Measurements from ENCODE around the gene RHCE.
"Not testable (repeated sequence)": the region's sequence is repeated elsewhere in the genome, so short reads cannot be mapped to it uniquely, and the experiment has no call there.

RHCE gene

DNA sequence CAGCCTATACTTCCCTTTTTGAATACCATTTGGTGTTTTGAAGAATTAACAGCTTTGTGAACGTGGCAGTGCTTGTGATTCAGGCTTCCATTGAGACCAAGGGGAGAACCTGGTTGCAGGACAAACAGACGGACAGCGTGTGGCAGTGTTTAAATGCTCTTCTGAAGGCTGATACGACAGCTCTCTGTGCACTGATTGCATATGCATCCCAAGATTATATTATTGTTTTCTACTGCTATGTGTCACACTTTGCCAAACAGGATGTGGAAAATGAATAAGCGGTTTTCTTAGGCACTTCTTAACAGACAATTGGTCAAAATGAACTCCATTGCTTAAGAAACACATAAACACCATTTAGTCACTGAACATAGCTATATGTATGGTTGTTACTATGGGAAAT is 90.7 kb downstream of the RHCE start:
- H3K4me3 ChIP-seq (ENCODE audit: low read length); H3K9ac ChIP-seq (ENCODE audit: low read length); H3K9me3 ChIP-seq (ENCODE audit: control insufficient read depth, low read depth, low read length); H3K36me3 ChIP-seq (ENCODE audit: control insufficient read depth, low read depth, low read length); H3K27ac ChIP-seq (ENCODE audit: low read length); H3K27me3 ChIP-seq (ENCODE audit: control insufficient read depth, insufficient read depth, low read length); H3K4me1 ChIP-seq (ENCODE audit: control insufficient read depth, low read depth, low read length): not testable (repeated sequence)

DNA sequence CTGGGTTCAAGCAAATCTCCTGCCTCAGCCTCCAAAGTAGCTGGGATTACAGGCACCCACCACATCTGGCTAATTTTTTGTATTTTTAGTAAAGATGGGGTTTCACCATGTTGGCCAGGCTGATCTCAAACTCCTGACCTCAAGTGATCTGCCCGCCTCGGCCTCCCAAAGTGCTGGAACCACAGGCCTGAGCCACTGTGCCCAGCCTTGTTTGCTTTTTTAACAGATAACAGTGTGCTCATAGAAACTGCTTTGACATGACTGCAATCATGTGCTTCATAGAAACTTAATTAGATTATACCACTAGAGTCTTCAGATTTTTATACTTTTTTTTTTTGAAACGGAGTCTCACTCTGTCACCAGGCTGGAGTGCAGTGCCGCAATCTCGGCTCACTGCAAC is 91.3 kb downstream of the RHCE start:
- H3K4me1 ChIP-seq (ENCODE audit: control insufficient read depth, low read depth, low read length); H3K9me3 ChIP-seq (ENCODE audit: control insufficient read depth, low read depth, low read length); H3K27ac ChIP-seq (ENCODE audit: low read length); H3K4me3 ChIP-seq (ENCODE audit: low read length); H3K9ac ChIP-seq (ENCODE audit: low read length); H3K27me3 ChIP-seq (ENCODE audit: control insufficient read depth, insufficient read depth, low read length); H3K36me3 ChIP-seq (ENCODE audit: control insufficient read depth, low read depth, low read length): not testable (repeated sequence)

DNA sequence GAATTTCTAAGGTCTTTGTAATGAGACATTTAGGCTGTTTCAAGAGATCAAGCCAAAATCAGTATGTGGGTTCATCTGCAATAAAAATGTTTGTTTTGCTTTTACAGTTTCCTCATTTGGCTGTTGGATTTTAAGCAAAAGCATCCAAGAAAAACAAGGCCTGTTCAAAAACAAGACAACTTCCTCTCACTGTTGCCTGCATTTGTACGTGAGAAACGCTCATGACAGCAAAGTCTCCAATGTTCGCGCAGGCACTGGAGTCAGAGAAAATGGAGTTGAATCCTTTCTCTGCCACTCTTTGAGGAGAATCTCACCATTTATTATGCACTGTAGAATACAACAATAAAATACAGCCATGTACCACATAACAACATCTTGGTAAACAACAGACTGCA is 91.8 kb downstream of the RHCE start:
- not testable (repeated sequence) for H3K9ac ChIP-seq (ENCODE audit: low read length); H3K36me3 ChIP-seq (ENCODE audit: control insufficient read depth, low read depth, low read length); H3K4me3 ChIP-seq (ENCODE audit: low read length)

GRCh38 chr1:25327864-25328790 is 92.5 kb downstream of the RHCE start:
- H3K4me3 ChIP-seq (ENCODE audit: low read length); H3K36me3 ChIP-seq (ENCODE audit: control insufficient read depth, low read depth, low read length); H3K9me3 ChIP-seq (ENCODE audit: control insufficient read depth, low read depth, low read length); H3K9ac ChIP-seq (ENCODE audit: low read length); H3K4me1 ChIP-seq (ENCODE audit: control insufficient read depth, low read depth, low read length); H3K27ac ChIP-seq (ENCODE audit: low read length); H3K27me3 ChIP-seq (ENCODE audit: control insufficient read depth, insufficient read depth, low read length): not testable (repeated sequence)

More for the DNA sequence above, 91.8 kb downstream of the RHCE start:
- H3K4me1 ChIP-seq (ENCODE audit: control insufficient read depth, low read depth, low read length); H3K27me3 ChIP-seq (ENCODE audit: control insufficient read depth, insufficient read depth, low read length); H3K9me3 ChIP-seq (ENCODE audit: control insufficient read depth, low read depth, low read length); H3K27ac ChIP-seq (ENCODE audit: low read length): not testable (repeated sequence)

DNA sequence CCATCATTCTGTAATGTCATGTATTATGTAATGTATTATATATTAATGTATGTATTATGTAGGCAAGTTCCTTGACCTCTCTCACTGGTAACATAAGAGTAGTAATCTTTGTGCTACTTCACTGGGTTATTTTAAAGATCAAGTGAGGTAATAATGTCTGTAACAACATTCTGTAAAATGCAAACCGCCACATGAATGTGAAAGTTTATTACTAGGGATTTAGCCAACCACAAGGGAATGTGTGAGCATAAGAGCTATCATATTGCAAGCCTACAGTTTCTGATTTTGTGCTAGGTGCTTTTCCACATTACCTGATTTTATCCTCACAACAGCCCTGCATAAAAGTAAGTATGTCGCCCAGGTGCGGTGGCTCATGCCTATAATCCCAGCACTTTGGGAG is 96.2 kb downstream of the RHCE start:
- not testable (repeated sequence) for H3K9ac ChIP-seq (ENCODE audit: low read length); H3K36me3 ChIP-seq (ENCODE audit: control insufficient read depth, low read depth, low read length); H3K9me3 ChIP-seq (ENCODE audit: control insufficient read depth, low read depth, low read length); H3K27me3 ChIP-seq (ENCODE audit: control insufficient read depth, insufficient read depth, low read length); H3K4me3 ChIP-seq (ENCODE audit: low read length); H3K27ac ChIP-seq (ENCODE audit: low read length); H3K4me1 ChIP-seq (ENCODE audit: control insufficient read depth, low read depth, low read length)

DNA sequence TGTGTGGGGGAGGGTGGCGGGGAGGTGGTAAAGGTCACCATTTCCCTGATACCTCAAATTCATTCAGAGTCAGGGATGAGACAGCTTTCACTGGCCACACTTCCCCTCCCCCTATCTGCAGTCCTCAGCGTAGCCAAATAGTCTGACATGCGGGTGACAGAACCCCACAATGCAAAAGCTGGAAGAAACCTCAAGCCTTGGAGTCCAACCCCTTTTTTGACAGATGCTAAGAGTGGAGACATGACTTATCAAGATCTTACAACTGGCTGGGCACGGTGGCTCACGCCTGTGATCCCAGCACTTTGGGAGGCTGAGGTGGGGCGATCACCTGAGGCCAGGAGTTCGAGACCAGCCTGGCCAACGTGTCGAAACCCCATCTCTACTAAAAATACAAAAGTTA is 98.5 kb downstream of the RHCE start:
- not testable (repeated sequence) for H3K27ac ChIP-seq (ENCODE audit: low read length); H3K4me3 ChIP-seq (ENCODE audit: low read length); H3K36me3 ChIP-seq (ENCODE audit: control insufficient read depth, low read depth, low read length); H3K27me3 ChIP-seq (ENCODE audit: control insufficient read depth, insufficient read depth, low read length); H3K9ac ChIP-seq (ENCODE audit: low read length); H3K9me3 ChIP-seq (ENCODE audit: control insufficient read depth, low read depth, low read length); H3K4me1 ChIP-seq (ENCODE audit: control insufficient read depth, low read depth, low read length)

- H3K27me3 ChIP-seq (ENCODE audit: control insufficient read depth, insufficient read depth, low read length); H3K4me1 ChIP-seq (ENCODE audit: control insufficient read depth, low read depth, low read length); H3K9ac ChIP-seq (ENCODE audit: low read length); H3K27ac ChIP-seq (ENCODE audit: low read length); H3K9me3 ChIP-seq (ENCODE audit: control insufficient read depth, low read depth, low read length); H3K4me3 ChIP-seq (ENCODE audit: low read length); H3K36me3 ChIP-seq (ENCODE audit: control insufficient read depth, low read depth, low read length): not testable (repeated sequence)
Measured at GRCh38 chr1:25320314-25320938, 100.2 kb downstream of the RHCE start.

GRCh38 chr1:25312806-25313470 is 107.7 kb downstream of the RHCE start:
- H3K4me1 ChIP-seq (ENCODE audit: control insufficient read depth, low read depth, low read length); H3K4me3 ChIP-seq (ENCODE audit: low read length); H3K9ac ChIP-seq (ENCODE audit: low read length); H3K9me3 ChIP-seq (ENCODE audit: control insufficient read depth, low read depth, low read length); H3K27me3 ChIP-seq (ENCODE audit: control insufficient read depth, insufficient read depth, low read length); H3K36me3 ChIP-seq (ENCODE audit: control insufficient read depth, low read depth, low read length); H3K27ac ChIP-seq (ENCODE audit: low read length): not testable (repeated sequence)

Measured in iPS-18a (cell line).